Measurements from ENCODE around the gene MFSD6. TPM values are rescaled to one million over a fixed set of nuclear protein-coding genes. Genes with fewer than 3 reads are reported as not detected.

The MFSD6 gene
- polyA plus RNA-seq, 1 donor from 2014 or later, result 11.8 TPM

GRCh38 chr2:190446193-190446592 lies 38.0 kb downstream of the MFSD6 start:
- Histone ChIP-seq H4K20me1 (ENCODE audit: insufficient read depth) (no peaks in the 10 kb centered on the region), H3K9ac (ENCODE audit: low read length) (no peak overlapping the region), H3K79me2 (replicated peaks; ENCODE audit: insufficient read depth, low read length) (no peaks in the 10 kb centered on the region), H3K9me3 (ENCODE audit: low read length) (no peaks in the 10 kb centered on the region), H3K9me2 (ENCODE audit: insufficient read depth, low read length) (no peaks in the 10 kb centered on the region), H3K27ac (ENCODE audit: low read length) (no peak overlapping the region), H3K4me3 (ENCODE audit: low read length) (no peak overlapping the region), H3K36me3 (ENCODE audit: insufficient read depth, low read length) (no peaks in the 10 kb centered on the region), H2AFZ (ENCODE audit: low read depth, low read length) (no peak overlapping the region), H3K4me2 (ENCODE audit: low read length) (no peak overlapping the region), H3K27me3 (ENCODE audit: insufficient read depth, low read depth, low read length) (no peaks in the 10 kb centered on the region), H3F3A (ENCODE audit: insufficient read depth, low read length, poor library complexity, severe bottlenecking) (no peaks in the 10 kb centered on the region)
- TF ChIP-seq REST (IDR thresholded peaks at IDR 0.05; ENCODE audit: borderline replicate concordance), result no peak
- TF ChIP-seq EP300 (conservative IDR thresholded peaks at IDR 0.05; ENCODE audit: poor library complexity, severe bottlenecking), result no peak
- no peak for TF ChIP-seq SMC3 (conservative IDR thresholded peaks at IDR 0.05; ENCODE audit: poor library complexity)
- TF ChIP-seq MXI1 (conservative IDR thresholded peaks at IDR 0.05; ENCODE audit: poor library complexity, severe bottlenecking), result no peak
- no peak for TF ChIP-seq RAD21 (conservative IDR thresholded peaks at IDR 0.05)
- no peak for TF ChIP-seq POLR2AphosphoS5 (IDR thresholded peaks at IDR 0.05)

- no peak overlapping the region for H3K27ac ChIP-seq (ENCODE audit: low read length)
- no peaks in the 10 kb centered on the region for H4K20me1 ChIP-seq (ENCODE audit: insufficient read depth)
- H3K27me3 ChIP-seq (ENCODE audit: insufficient read depth, low read depth, low read length), result no peaks in the 10 kb centered on the region
- no peak overlapping the region for H3K9ac ChIP-seq (ENCODE audit: low read length)
- H3K9me2 ChIP-seq (ENCODE audit: insufficient read depth, low read length), result no peaks in the 10 kb centered on the region
- H3K4me3 ChIP-seq (ENCODE audit: low read length), result no peak overlapping the region
- H2AFZ ChIP-seq (ENCODE audit: low read depth, low read length), result no peak overlapping the region
- TF ChIP-seq SMC3 (conservative IDR thresholded peaks at IDR 0.05; ENCODE audit: poor library complexity), result no peak
- no peak for TF ChIP-seq REST (IDR thresholded peaks at IDR 0.05; ENCODE audit: borderline replicate concordance)
- no peak for TF ChIP-seq MXI1 (conservative IDR thresholded peaks at IDR 0.05; ENCODE audit: poor library complexity, severe bottlenecking)
- TF ChIP-seq EP300 (conservative IDR thresholded peaks at IDR 0.05; ENCODE audit: poor library complexity, severe bottlenecking), result no peak
- no peak for TF ChIP-seq CTCF (IDR thresholded peaks at IDR 0.05; ENCODE audit: poor library complexity, severe bottlenecking)
- TF ChIP-seq TAF1 (IDR thresholded peaks at IDR 0.05; ENCODE audit: low read depth), result no peak
- no peak for TF ChIP-seq POLR2AphosphoS5 (IDR thresholded peaks at IDR 0.05)
- TF ChIP-seq RAD21 (conservative IDR thresholded peaks at IDR 0.05), result no peak
- no peak for TF ChIP-seq EZH2 (IDR thresholded peaks at IDR 0.05; ENCODE audit: borderline replicate concordance, insufficient read depth, low read length, poor library complexity, severe bottlenecking)
- no peaks in the 10 kb centered on the region for H3K79me2 ChIP-seq (replicated peaks; ENCODE audit: insufficient read depth, low read length)
- no peaks in the 10 kb centered on the region for H3F3A ChIP-seq (ENCODE audit: insufficient read depth, low read length, poor library complexity, severe bottlenecking)
- H3K4me2 ChIP-seq (ENCODE audit: low read length), result no peak overlapping the region
- no peaks in the 10 kb centered on the region for H3K9me3 ChIP-seq (ENCODE audit: low read length)
- no peaks in the 10 kb centered on the region for H3K36me3 ChIP-seq (ENCODE audit: insufficient read depth, low read length)
Observed at GRCh38 chr2:190446750-190447516, 38.8 kb downstream of the MFSD6 start.

Data from neural cell (in vitro differentiated cells).